Fibroblast of lung (primary cell): ENCODE results near the gene GAL. TPM values are rescaled to one million over a fixed set of nuclear protein-coding genes. Genes with fewer than 3 reads are reported as not detected.

ENCODE experiments used
- DNase-seq, 2 donors: peaks; one replicate each; pipeline versions ENCODE4 v3.0.0 to v3.0.0-alpha.2; 2010; ENCODE audit warnings: low read depth in 2 of 2
- H2AFZ ChIP-seq: 2 replicates; pipeline ENCODE4 v1.5.1; 2012; ENCODE audit warnings: low read length, control low read depth, inconsistent platforms
- H3K27ac ChIP-seq: 2 replicates; pipeline ENCODE4 v1.5.1; 2011; ENCODE audit warnings: low read length, control low read depth; ENCODE audit not compliant: insufficient read depth
- H3K27me3 ChIP-seq: 2 replicates; pipeline ENCODE4 v1.5.1; 2011; ENCODE audit warnings: mild to moderate bottlenecking, low read length; ENCODE audit not compliant: control insufficient read depth, insufficient read depth
- H3K36me3 ChIP-seq: 2 replicates; pipeline ENCODE4 v1.5.1; 2011; ENCODE audit warnings: low read length; ENCODE audit not compliant: control insufficient read depth, insufficient read depth
- H3K4me1 ChIP-seq: 2 replicates; pipeline ENCODE4 v1.5.1; 2011; ENCODE audit warnings: low read length; ENCODE audit not compliant: control insufficient read depth, insufficient read depth; ENCODE audit errors: extremely low read depth
- H3K4me2 ChIP-seq: 2 replicates; pipeline ENCODE4 v1.5.1; 2011; ENCODE audit warnings: low read length, control low read depth; ENCODE audit not compliant: insufficient read depth; ENCODE audit errors: extremely low read depth
- H3K4me3 ChIP-seq, 4 experiments: fragments of 200-600 bp in 1 of 4; sonication (generic) in 1 of 4; replicated peaks in 1 of 4; 2 replicates each; pipeline ENCODE4 v1.5.1; 2011 to 2016; ENCODE audit warnings: low read length in 4 of 4, low read depth in 3 of 4, mild to moderate bottlenecking in 3 of 4, control low read depth in 2 of 4, inconsistent platforms in 1 of 4, mixed read lengths in 1 of 4; ENCODE audit not compliant: insufficient read depth in 1 of 4; ENCODE audit errors: control extremely low read depth in 1 of 4
- H3K79me2 ChIP-seq: 2 replicates; pipeline ENCODE4 v1.5.1; 2012; ENCODE audit warnings: mild to moderate bottlenecking, low read length, inconsistent platforms; ENCODE audit not compliant: control insufficient read depth, insufficient read depth
- H3K9ac ChIP-seq: 2 replicates; pipeline ENCODE4 v1.5.1; 2011; ENCODE audit warnings: mild to moderate bottlenecking, low read length, control low read depth; ENCODE audit not compliant: insufficient read depth
- H3K9me3 ChIP-seq: 2 replicates; pipeline ENCODE4 v1.5.1; 2012; ENCODE audit warnings: low read depth, low read length; ENCODE audit not compliant: control insufficient read depth, insufficient read depth
- H4K20me1 ChIP-seq: 2 replicates; pipeline ENCODE4 v1.5.1; 2011; ENCODE audit warnings: low read length; ENCODE audit not compliant: control insufficient read depth, insufficient read depth; ENCODE audit errors: extremely low read depth
- EZH2 ChIP-seq: IDR thresholded peaks from 2 replicates; pipeline ENCODE4 v1.5.1; 2012; ENCODE audit warnings: low read length, control low read depth, mild to moderate bottlenecking; ENCODE audit errors: missing control alignments
- polyA plus RNA-seq, 2 donors: library from polyadenylated mRNA; depleted of rRNA in 1 of 2; stranded (reverse) in 1 of 2; unstranded in 1 of 2; fragments of >200 nt; gene quantifications; 2 replicates each; pipeline ENCODE4 v1.2.1, GENCODE V29; 2011 to 2012; ENCODE audit warnings: missing spikeins in 1 of 2
- total RNA-seq: library from RNA; depleted of rRNA; stranded (reverse); fragments of >200 nt; gene quantifications from 2 replicates; pipeline ENCODE4 v1.2.1, GENCODE V29; 2014
- TF ChIP-seq, protein P1 (sequence below), 2 donors: IDR thresholded peaks in 1 of 2; conservative IDR thresholded peaks in 1 of 2; 1 replicate in 1 of 2; 2 replicates in 1 of 2; pipeline ENCODE4 v1.5.1; 2011 to 2012; ENCODE audit warnings: low read length in 2 of 2, control low read depth in 1 of 2, inconsistent platforms in 1 of 2, low read depth in 1 of 2, mild to moderate bottlenecking in 1 of 2

GAL gene
- total and polyA plus RNA-seq, 2 donors (not counting 1 experiment from before 2014, with no cell fraction given): 1.6 to 5.4 TPM

DNA sequence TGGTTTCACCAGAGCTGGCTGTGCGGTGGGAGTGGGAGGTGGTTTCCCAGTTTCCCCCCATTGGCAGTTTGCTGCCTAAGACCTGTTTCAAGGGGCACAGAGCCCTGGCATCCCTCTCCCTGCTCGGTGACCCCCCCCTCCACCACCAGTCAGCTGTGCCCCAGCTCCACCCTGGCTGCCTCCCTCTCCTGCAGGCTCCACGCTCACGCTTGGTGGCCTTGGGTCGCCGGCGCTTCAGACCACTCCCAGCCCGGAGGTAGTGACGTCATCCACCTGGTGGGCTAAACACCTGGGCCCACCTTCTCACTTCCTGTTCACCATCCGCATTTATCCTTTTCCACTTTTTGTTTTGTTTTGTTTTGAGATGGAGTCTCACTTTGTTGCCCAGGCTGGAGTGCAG, 7.8 kb downstream of the GAL start:
- H3K27me3 ChIP-seq: peaks cover 4% of the 10 kb centered on the region
- no peaks in the 10 kb centered on the region for H4K20me1 ChIP-seq
- TF ChIP-seq, protein P1, sequence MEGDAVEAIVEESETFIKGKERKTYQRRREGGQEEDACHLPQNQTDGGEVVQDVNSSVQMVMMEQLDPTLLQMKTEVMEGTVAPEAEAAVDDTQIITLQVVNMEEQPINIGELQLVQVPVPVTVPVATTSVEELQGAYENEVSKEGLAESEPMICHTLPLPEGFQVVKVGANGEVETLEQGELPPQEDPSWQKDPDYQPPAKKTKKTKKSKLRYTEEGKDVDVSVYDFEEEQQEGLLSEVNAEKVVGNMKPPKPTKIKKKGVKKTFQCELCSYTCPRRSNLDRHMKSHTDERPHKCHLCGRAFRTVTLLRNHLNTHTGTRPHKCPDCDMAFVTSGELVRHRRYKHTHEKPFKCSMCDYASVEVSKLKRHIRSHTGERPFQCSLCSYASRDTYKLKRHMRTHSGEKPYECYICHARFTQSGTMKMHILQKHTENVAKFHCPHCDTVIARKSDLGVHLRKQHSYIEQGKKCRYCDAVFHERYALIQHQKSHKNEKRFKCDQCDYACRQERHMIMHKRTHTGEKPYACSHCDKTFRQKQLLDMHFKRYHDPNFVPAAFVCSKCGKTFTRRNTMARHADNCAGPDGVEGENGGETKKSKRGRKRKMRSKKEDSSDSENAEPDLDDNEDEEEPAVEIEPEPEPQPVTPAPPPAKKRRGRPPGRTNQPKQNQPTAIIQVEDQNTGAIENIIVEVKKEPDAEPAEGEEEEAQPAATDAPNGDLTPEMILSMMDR (conservative IDR thresholded peaks at IDR 0.05 in 1 of 2, IDR thresholded peaks at IDR 0.05 in 1 of 2; ENCODE audit: low read depth in 1 of 2, low read length in 2 of 2): no peak
- TF ChIP-seq EZH2: no peak
- no peak overlapping the region for H2AFZ ChIP-seq
- no peak overlapping the region for H3K4me3 ChIP-seq
- H3K27ac ChIP-seq: no peak overlapping the region
- no peak overlapping the region for H3K9ac ChIP-seq
- H3K79me2 ChIP-seq: no peaks in the 10 kb centered on the region
- no peak for DNase-seq
- no peaks in the 10 kb centered on the region for H3K36me3 ChIP-seq
- H3K9me3 ChIP-seq: no peaks in the 10 kb centered on the region
- no peak overlapping the region for H3K4me2 ChIP-seq
- H3K4me1 ChIP-seq: no peaks in the 10 kb centered on the region

GRCh38 chr11:68692871-68693483, 8.6 kb downstream of the GAL start:
- Histone ChIP-seq H3K4me1 (no peaks in the 10 kb centered on the region), H3K4me2 (no peak overlapping the region), H3K4me3 (no peak overlapping the region), H3K27me3 (peaks cover 4% of the 10 kb centered on the region), H3K9me3 (no peaks in the 10 kb centered on the region), H2AFZ (no peak overlapping the region), H4K20me1 (no peaks in the 10 kb centered on the region), H3K9ac (no peak overlapping the region), H3K79me2 (no peaks in the 10 kb centered on the region), H3K36me3 (no peaks in the 10 kb centered on the region), H3K27ac (no peak overlapping the region)
- TF ChIP-seq EZH2: no peak
- TF ChIP-seq, protein P1 (conservative IDR thresholded peaks at IDR 0.05 in 1 of 2, IDR thresholded peaks at IDR 0.05 in 1 of 2; ENCODE audit: low read depth in 1 of 2, low read length in 2 of 2): no peak
- no peak for DNase-seq

DNA sequence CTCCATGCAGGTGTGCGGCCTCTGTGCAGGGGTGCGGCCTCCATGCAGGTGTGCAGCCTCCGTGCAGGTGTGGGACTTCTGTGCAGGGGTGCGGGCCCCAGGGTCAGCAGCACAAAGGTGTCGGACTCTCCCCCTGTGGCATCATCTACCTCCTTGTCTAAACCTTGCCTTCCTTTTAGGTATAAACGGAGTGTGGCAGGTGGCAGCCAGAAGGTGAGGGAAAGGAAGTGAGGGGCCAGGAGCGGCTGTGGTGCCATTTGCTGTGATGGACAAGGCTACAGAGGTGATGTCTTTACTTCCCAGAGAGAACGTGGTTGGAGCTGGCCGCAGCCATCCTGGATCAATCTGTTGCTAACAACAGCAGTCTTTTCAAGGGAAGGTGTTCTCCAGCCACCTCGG, 9.1 kb downstream of the GAL start:
- no peaks in the 10 kb centered on the region for H3K36me3 ChIP-seq
- no peak for DNase-seq
- no peaks in the 10 kb centered on the region for H3K4me1 ChIP-seq
- H3K9me3 ChIP-seq: no peaks in the 10 kb centered on the region
- H3K79me2 ChIP-seq: no peaks in the 10 kb centered on the region
- peaks cover 4% of the 10 kb centered on the region for H3K27me3 ChIP-seq
- no peak overlapping the region for H3K27ac ChIP-seq
- no peak overlapping the region for H2AFZ ChIP-seq
- H3K9ac ChIP-seq: no peak overlapping the region
- TF ChIP-seq, protein P1 (conservative IDR thresholded peaks at IDR 0.05 in 1 of 2, IDR thresholded peaks at IDR 0.05 in 1 of 2; ENCODE audit: low read depth in 1 of 2, low read length in 2 of 2): no peak
- TF ChIP-seq EZH2: no peak
- no peak overlapping the region for H3K4me3 ChIP-seq
- H4K20me1 ChIP-seq: no peaks in the 10 kb centered on the region
- no peak overlapping the region for H3K4me2 ChIP-seq
